Endothelial cell (in vitro differentiated cells): ENCODE data around the gene MXD4. TPM values are rescaled to one million over a fixed set of nuclear protein-coding genes. Genes with fewer than 3 reads are reported as not detected.

Experiments used
- total RNA-seq: library from RNA; stranded (reverse); fragmentation: NEBNext Ultra II Directional; extraction: Animal tissue kit (Norgen Biotek cat#: 25700); gene quantifications from one replicate; pipeline ENCODE4 v1.2.1, GENCODE V29; 2021; ENCODE audit not compliant: unreplicated experiment

The MXD4 gene
- total RNA-seq, 1 donor from 2014 or later, result 93.5 TPM

Other genes with a start within 250 kb of the MXD4 start
- 0.36 TPM for gene NAT8L, start 202.8 kb downstream of the MXD4 start, total RNA-seq
- 16.2 TPM for gene HAUS3, start 20.0 kb downstream of the MXD4 start, total RNA-seq
- 2.5 TPM for gene POLN, start 20.0 kb downstream of the MXD4 start, total RNA-seq
- 0.44 TPM for gene ZFYVE28, start 156.5 kb upstream of the MXD4 start, total RNA-seq
- gene CFAP99, start 156.8 kb upstream of the MXD4 start, total RNA-seq, result not detected
- 65.0 TPM for gene RNF4, start 207.0 kb upstream of the MXD4 start, total RNA-seq